B cell (primary cell): ENCODE results near the gene PPARD. TPM values are rescaled to one million over a fixed set of nuclear protein-coding genes. Genes with fewer than 3 reads are reported as not detected.

Experiments used
- ATAC-seq: fragments of 200-7000 bp; cut with Tn5 transposase; one replicate; pipeline ENCODE4 v1.10.0; 2021; ENCODE audit warnings: low read depth, mild to moderate bottlenecking, moderate number of reproducible peaks, moderate library complexity
- CTCF ChIA-PET: fragments of 350-600 bp; sonication (Branson Sonifier 250); formaldehyde crosslinking; loops from one replicate; lab custom pipeline; 2021; ENCODE audit warnings: antibody characterized with exemption, inconsistent platforms; lab: Charles Lee
- POLR2A ChIA-PET: fragments of 350-600 bp; sonication (Branson Sonifier 250); formaldehyde crosslinking; loops from one replicate; lab custom pipeline; 2021; ENCODE audit warnings: antibody characterized with exemption; lab: Charles Lee
- DNase-seq: peaks from one replicate; pipeline ENCODE4 v3.0.0; 2013
- H2AFZ ChIP-seq: 2 replicates; pipeline ENCODE4 v1.6.1; 2012; ENCODE audit warnings: mild to moderate bottlenecking, low read depth, low read length; ENCODE audit not compliant: insufficient read depth, poor library complexity, severe bottlenecking
- H3K27ac ChIP-seq, 2 donors: 1 replicate in 1 of 2; 2 replicates in 1 of 2; pipeline ENCODE4 v1.5.1; 2012 to 2013; ENCODE audit warnings: low read length in 2 of 2, mild to moderate bottlenecking in 2 of 2, moderate library complexity in 1 of 2
- H3K27me3 ChIP-seq, 4 experiments: fragments of 200-600 bp in 1 of 4; sonication (generic) in 1 of 4; replicated peaks in 1 of 4; 1 replicate in 2 of 4; 2 replicates in 2 of 4; pipeline versions ENCODE4 v1.6.1 to v1.7.0; 2013 to 2016; ENCODE audit warnings: low read length in 3 of 4, mild to moderate bottlenecking in 2 of 4, mixed read lengths in 1 of 4, moderate library complexity in 1 of 4; ENCODE audit not compliant: insufficient read depth in 4 of 4, control insufficient read depth in 3 of 4; ENCODE audit errors: control extremely low read depth in 1 of 4
- H3K36me3 ChIP-seq, 2 experiments: replicated peaks in 1 of 2; 1 replicate in 1 of 2; 2 replicates in 1 of 2; pipeline versions ENCODE4 v1.6.1 to v1.7.1; 2013; ENCODE audit warnings: low read length in 1 of 2; ENCODE audit not compliant: insufficient read depth in 2 of 2, control insufficient read depth in 1 of 2; ENCODE audit errors: control extremely low read depth in 1 of 2, extremely low read depth in 1 of 2
- H3K4me1 ChIP-seq, 2 donors: fragments of 200-600 bp in 1 of 2; sonication (generic) in 1 of 2; 1 replicate in 1 of 2; 2 replicates in 1 of 2; pipeline versions ENCODE4 v1.5.1 to v1.6.1; 2013 to 2017; ENCODE audit warnings: low read length in 2 of 2; ENCODE audit not compliant: control insufficient read depth in 2 of 2, insufficient read depth in 2 of 2
- H3K4me2 ChIP-seq: replicated peaks from 2 replicates; pipeline ENCODE3; 2012; ENCODE audit warnings: mild to moderate bottlenecking, low read depth, low read length; ENCODE audit not compliant: poor library complexity, severe bottlenecking
- H3K4me3 ChIP-seq, 5 experiments: fragments of 200-600 bp in 1 of 5; sonication (generic) in 1 of 5; 1 replicate in 3 of 5; 2 replicates in 2 of 5; pipeline versions ENCODE4 v1.5.1 to v1.7.0; 2011 to 2016; ENCODE audit warnings: low read length in 4 of 5, mild to moderate bottlenecking in 4 of 5, low read depth in 2 of 5, control low read depth in 1 of 5, moderate library complexity in 1 of 5; ENCODE audit not compliant: insufficient read depth in 1 of 5; ENCODE audit errors: control extremely low read depth in 1 of 5, extremely low read depth in 1 of 5
- H3K79me2 ChIP-seq: fragments of 200-600 bp; sonication (generic); one replicate; pipeline ENCODE4 v1.6.0; 2016; ENCODE audit warnings: low read length; ENCODE audit not compliant: control insufficient read depth, insufficient read depth
- H3K9ac ChIP-seq: fragments of 200-600 bp; sonication (generic); 2 replicates; pipeline ENCODE4 v1.6.1; 2017; ENCODE audit warnings: mild to moderate bottlenecking, low read length, moderate library complexity
- H3K9me3 ChIP-seq, 3 donors: one replicate each; pipeline versions ENCODE4 v1.6.1 to v1.7.1; 2013; ENCODE audit warnings: low read length in 2 of 3; ENCODE audit not compliant: control insufficient read depth in 2 of 3, insufficient read depth in 1 of 3; ENCODE audit errors: control extremely low read depth in 1 of 3
- H4K20me1 ChIP-seq: 2 replicates; pipeline ENCODE4 v1.6.0; 2012; ENCODE audit warnings: mild to moderate bottlenecking, low read length; ENCODE audit not compliant: insufficient read depth, control insufficient read depth, poor library complexity, severe bottlenecking
- H3K27ac Mint-ChIP-seq: one replicate; pipeline ENCODE4 v1.8.0; 2021; ENCODE audit warnings: mixed read lengths
- H3K27me3 Mint-ChIP-seq: one replicate; pipeline ENCODE4 v1.8.0; 2021; ENCODE audit warnings: mixed read lengths
- H3K4me1 Mint-ChIP-seq: one replicate; pipeline ENCODE4 v1.8.0; 2021; ENCODE audit warnings: mixed read lengths
- H3K4me3 Mint-ChIP-seq: one replicate; pipeline ENCODE4 v1.8.0; 2021; ENCODE audit warnings: mixed read lengths
- H3K9me3 Mint-ChIP-seq: one replicate; pipeline ENCODE4 v1.8.0; 2022; ENCODE audit warnings: mixed read lengths; ENCODE audit not compliant: insufficient read depth
- EZH2 ChIP-seq: IDR thresholded peaks from 2 replicates; pipeline ENCODE4 v1.6.1; 2012; ENCODE audit warnings: borderline replicate concordance, low read depth, mild to moderate bottlenecking, moderate library complexity, low read length; ENCODE audit not compliant: insufficient read depth, poor library complexity, severe bottlenecking
- WGBS: methylation state at CpG from one replicate; pipeline ENCODE4 v1.1.5; 2013; ENCODE audit warnings: missing lambda C conversion rate; ENCODE audit not compliant: insufficient coverage; 5-methylcytosine and 5-hydroxymethylcytosine counted together
- intact Hi-C: fragments of 100-400 bp; cut with micrococcal nuclease; formaldehyde crosslinking; loops from one replicate; pipeline ENCODE4 v1.10.0; 2022
- polyA plus RNA-seq: library from polyadenylated mRNA; depleted of rRNA; stranded (reverse); fragments of >200 nt; gene quantifications from 2 replicates; pipeline ENCODE4 v1.2.3, GENCODE V29; 2012
- total RNA-seq, 2 donors: library from RNA; stranded (reverse); fragments of 120-200 nt in 1 of 2; gene quantifications; 1 replicate in 1 of 2; 2 replicates in 1 of 2; pipeline versions ENCODE4 v1.2.3 to v1.2.4, GENCODE V29; 2013 to 2022
- TF ChIP-seq, protein P1 (sequence below): fragments of 200-600 bp; IDR thresholded peaks from one replicate; pipeline ENCODE4 v1.8.0; 2022; ENCODE audit warnings: antibody characterized with exemption, mild to moderate bottlenecking

The PPARD gene
- total and polyA plus RNA-seq, 2 donors (not counting 1 experiment from before 2014, with no cell fraction given): 37.9 to 38.9 TPM

DNA sequence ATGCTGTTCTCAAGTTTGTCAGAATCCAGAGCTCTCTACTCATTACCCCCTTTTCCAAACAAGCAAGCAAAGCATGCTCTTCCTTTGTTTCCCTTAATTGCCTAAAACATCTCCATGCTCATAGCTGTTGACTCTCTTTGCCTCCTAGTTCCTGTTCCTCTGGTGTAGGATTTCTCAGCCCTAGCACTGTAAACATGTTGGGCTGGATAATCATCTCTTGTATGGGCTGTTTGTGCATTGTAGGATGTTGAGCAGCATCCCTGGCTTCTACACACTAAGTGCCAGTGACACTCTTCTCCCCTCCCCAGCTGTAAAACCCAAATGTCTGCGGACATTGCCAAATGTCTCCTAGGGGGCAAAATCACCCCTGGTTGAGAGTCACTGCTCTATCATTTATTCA, 14.0 kb downstream of the PPARD start:
- Histone ChIP-seq H4K20me1 (peaks cover 69% of the 10 kb centered on the region), H2AFZ (no peak overlapping the region), H3K79me2 (peaks cover 96% of the 10 kb centered on the region), H3K9me3 (no peaks in the 10 kb centered on the region), H3K36me3 (peaks cover 8 to 60% of the 10 kb centered on the region in 2 experiments), H3K27ac (no peak overlapping the region), H3K4me1 (peaks cover 0 to 16% of the 10 kb centered on the region in 2 donors), H3K4me3 (no peak overlapping the region), H3K4me2 (no peak overlapping the region), H3K9ac (no peak overlapping the region), H3K27me3 (no peaks in the 10 kb centered on the region)
- H3K27me3 Mint-ChIP-seq: no peaks in the 10 kb centered on the region
- ATAC-seq (no peak), DNase-seq (no peak)
- ChIA-PET CTCF (interaction anchor here (1.0 to 1.9 kb wide), 4 partner anchors 14 to 381 kb away, joined by 3 to 7 read pairs (median 4); partner anchors contain the start of genes ARMC12 and PPARD), POLR2A (no interaction called here)
- TF ChIP-seq, protein P1, sequence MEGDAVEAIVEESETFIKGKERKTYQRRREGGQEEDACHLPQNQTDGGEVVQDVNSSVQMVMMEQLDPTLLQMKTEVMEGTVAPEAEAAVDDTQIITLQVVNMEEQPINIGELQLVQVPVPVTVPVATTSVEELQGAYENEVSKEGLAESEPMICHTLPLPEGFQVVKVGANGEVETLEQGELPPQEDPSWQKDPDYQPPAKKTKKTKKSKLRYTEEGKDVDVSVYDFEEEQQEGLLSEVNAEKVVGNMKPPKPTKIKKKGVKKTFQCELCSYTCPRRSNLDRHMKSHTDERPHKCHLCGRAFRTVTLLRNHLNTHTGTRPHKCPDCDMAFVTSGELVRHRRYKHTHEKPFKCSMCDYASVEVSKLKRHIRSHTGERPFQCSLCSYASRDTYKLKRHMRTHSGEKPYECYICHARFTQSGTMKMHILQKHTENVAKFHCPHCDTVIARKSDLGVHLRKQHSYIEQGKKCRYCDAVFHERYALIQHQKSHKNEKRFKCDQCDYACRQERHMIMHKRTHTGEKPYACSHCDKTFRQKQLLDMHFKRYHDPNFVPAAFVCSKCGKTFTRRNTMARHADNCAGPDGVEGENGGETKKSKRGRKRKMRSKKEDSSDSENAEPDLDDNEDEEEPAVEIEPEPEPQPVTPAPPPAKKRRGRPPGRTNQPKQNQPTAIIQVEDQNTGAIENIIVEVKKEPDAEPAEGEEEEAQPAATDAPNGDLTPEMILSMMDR: no peak
- no peak for TF ChIP-seq EZH2
- H3K27ac Mint-ChIP-seq: no peak overlapping the region
- no CpG with 5 or more reads among the region's 1 CpG for WGBS
- intact Hi-C loops: no loop called here
- H3K9me3 Mint-ChIP-seq: no peaks in the 10 kb centered on the region
- H3K4me1 Mint-ChIP-seq: peaks cover 44% of the 10 kb centered on the region
- H3K4me3 Mint-ChIP-seq: no peak overlapping the region

DNA sequence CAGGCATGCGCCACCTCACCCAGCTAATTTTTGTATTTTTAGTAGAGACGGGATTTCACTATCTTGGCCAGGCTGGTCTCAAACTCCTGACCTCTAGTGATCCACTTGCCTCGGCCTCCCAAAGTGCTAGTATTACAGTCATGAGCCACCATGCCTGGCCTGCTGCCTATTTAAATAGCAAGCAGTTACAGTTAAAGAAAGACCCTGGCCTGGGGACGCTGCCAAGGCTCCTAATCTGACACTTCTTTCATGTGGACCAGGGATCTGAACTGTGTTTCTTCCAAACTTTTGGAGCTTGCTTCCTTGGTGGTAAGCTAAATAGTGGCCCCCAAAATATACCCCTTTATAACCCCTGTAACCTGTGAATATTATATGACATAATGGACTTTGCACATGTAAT, 15.3 kb downstream of the PPARD start:
- H3K9me3 Mint-ChIP-seq: no peaks in the 10 kb centered on the region
- no peaks in the 10 kb centered on the region for H3K27me3 Mint-ChIP-seq
- no peaks in the 10 kb centered on the region for H3K9me3 ChIP-seq
- no peak overlapping the region for H3K27ac Mint-ChIP-seq
- ATAC-seq (no peak), DNase-seq (no peak)
- no peak overlapping the region for H3K9ac ChIP-seq
- no peaks in the 10 kb centered on the region for H3K27me3 ChIP-seq
- H3K4me3 Mint-ChIP-seq: no peak overlapping the region
- no peak overlapping the region for H3K4me2 ChIP-seq
- H3K36me3 ChIP-seq: peaks cover 5 to 52% of the 10 kb centered on the region in 2 experiments
- peaks cover 80% of the 10 kb centered on the region for H4K20me1 ChIP-seq
- H3K79me2 ChIP-seq: peaks cover 96% of the 10 kb centered on the region
- H3K4me1 Mint-ChIP-seq: peaks cover 51% of the 10 kb centered on the region
- H3K27ac ChIP-seq: no peak overlapping the region
- CTCF ChIA-PET: interaction anchor here (0.7 kb wide), 1 partner anchor 626 kb away, joined by 3 read pairs; no protein-coding TSS in a partner anchor
- no peak overlapping the region for H3K4me3 ChIP-seq
- no peak overlapping the region for H2AFZ ChIP-seq
- TF ChIP-seq EZH2: no peak
- TF ChIP-seq, protein P1: no peak
- WGBS: 95% methylated on average over 2 of the region's 4 CpGs
- POLR2A ChIA-PET: no interaction called here
- intact Hi-C loops: no loop called here
- peaks cover 0 to 16% of the 10 kb centered on the region in 2 donors for H3K4me1 ChIP-seq
